GM19193 (cell line): ENCODE measurements around the gene FYB1.

Source experiments
- POLR2A ChIP-seq: IDR thresholded peaks from 4 replicates; pipeline ENCODE4 v1.6.1; 2011; ENCODE audit not compliant: insufficient read depth, insufficient read length; ENCODE audit errors: extremely low read depth

Gene FYB1

DNA sequence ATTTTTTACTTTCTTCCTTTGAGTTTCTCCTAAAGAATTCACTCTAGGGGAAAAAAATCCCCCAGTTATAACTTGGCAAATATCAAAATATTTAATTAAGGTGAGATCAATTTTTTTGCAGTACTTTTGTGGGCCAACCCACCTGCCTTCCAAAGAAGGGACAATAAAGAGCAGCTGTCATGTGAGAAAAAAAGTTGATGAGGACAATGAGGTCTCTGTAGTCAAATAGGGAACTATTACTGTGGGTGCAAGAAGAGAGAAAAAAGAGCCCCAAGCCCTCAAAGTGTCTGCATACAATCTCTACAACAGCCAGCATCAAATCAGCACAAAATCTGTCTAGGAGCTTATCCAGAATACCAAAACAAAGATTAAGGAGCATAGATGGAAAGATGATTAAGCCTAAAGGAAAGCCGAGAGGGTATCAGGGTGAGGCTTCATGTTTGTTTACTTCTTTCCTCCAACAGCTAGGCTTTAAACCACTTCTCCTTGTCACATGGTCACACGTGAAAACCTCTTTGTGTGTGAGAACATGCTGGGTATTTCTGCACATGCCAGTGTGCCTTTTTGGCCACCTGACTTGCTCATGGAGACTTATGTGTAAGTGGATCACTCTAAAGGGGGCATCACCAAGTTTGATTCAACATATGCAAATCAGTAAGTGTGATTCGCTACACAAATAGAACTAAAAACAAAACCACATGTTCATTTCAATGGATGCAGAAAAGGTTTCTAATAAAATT is 19.2 kb upstream of the FYB1 start:
- no peak for TF ChIP-seq POLR2A

GRCh38 chr5:39236718-39237117 is 17.4 kb upstream of the FYB1 start:
- TF ChIP-seq POLR2A = no peak

DNA sequence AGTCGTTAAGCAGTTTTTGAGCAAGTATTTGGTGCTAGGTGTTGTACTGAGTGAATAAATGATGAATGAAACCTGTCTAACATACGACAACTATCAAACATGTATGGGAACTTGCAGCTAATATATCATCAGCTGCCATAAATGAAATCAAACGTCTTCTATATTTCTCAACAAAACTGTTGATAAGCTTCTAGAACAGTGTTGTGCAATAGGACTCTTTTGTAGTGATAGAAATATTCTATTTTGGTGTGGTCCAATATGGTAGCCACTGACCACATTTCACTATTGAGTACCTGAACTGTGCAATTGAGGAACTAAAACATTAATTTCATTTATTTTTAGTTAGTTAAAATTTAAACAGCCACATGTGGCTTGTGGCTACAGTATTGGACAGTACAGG is 16.3 kb upstream of the FYB1 start:
- TF ChIP-seq POLR2A = no peak

- no peak for TF ChIP-seq POLR2A
These were observed 14.4 kb upstream of the FYB1 start for GRCh38 chr5:39233783-39234182.

- no peak for TF ChIP-seq POLR2A
These were observed 12.6 kb upstream of the FYB1 start for GRCh38 chr5:39231705-39232525.

GRCh38 chr5:39228596-39228995 is 9.2 kb upstream of the FYB1 start:
- TF ChIP-seq POLR2A = no peak

GRCh38 chr5:39226558-39226957 is 7.2 kb upstream of the FYB1 start:
- TF ChIP-seq POLR2A = no peak

DNA sequence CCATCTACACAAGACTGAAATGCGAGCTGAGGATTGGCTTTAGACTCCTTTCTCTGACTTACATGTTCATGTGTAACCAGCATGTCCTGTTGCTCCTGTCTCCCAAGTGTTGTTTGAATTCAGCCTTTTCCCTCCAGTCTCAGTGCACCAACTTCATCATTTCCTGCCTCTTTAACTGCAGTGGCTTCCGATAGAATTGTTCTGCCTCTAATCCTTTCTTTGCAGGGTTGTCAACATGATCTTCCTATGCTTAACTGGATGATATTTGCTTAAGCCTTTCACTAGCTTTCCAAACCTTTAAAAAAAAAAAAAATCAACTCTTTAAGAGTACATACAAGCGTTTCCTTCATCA is 6.7 kb upstream of the FYB1 start:
- TF ChIP-seq POLR2A = no peak

DNA sequence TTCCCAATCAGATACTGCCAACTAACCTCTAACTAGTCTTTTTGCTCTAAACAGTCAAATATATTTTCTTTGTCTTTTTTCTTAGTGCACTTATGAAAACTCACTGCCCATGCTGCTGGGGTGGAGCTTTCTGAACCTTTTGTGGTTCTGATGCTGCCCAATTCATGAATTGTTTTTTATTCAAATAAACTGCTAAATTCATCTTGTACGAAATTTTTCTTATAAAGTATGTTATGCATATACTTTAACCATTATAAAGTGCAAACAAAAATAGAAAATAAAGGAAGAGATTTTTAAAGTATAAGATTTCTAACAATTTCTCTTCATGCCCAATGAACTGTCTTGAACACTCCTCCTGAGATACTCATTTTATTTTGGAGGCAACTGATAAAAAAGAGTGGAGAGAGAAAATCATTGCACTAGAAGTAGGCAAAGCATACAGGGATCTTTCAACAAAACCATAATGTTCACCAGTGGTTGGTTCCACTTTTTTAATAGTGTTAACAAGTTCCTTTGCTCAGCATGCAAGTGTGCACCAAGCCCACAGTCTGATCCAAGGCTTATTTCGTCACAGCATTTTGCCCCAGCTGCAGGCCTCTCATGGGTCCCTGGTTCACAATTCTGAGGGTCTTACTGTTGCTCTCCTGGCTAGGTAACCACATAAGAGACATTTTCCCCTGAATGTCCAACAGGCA is 6.2 kb upstream of the FYB1 start:
- TF ChIP-seq POLR2A = no peak

DNA sequence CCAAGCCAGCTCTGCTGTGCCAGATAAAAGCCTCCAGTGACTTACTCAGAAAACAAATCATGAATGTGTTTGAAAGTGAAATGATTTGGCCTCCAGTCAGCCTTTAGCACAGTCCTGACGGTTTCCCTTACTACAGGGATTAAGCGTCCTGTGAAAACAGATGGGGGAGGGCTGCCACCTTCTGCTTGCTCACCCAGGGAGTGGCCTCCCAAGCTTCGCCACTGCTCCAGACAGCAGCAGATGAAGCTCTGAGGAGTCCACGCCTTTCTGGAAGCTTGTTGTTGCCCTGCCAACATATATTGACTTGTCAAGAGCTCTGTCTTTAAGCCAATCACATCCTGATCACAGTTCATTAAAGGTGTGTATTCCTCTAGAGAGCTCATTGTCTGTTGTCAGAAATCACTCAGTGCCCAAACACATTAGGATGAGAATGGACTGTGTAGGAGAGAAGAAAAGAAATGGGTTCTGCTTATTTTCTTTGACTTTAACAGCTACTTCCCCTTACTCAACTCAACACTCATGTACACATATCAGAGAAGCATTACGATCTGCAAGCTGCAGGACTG is 4.9 kb upstream of the FYB1 start:
- no peak for TF ChIP-seq POLR2A

DNA sequence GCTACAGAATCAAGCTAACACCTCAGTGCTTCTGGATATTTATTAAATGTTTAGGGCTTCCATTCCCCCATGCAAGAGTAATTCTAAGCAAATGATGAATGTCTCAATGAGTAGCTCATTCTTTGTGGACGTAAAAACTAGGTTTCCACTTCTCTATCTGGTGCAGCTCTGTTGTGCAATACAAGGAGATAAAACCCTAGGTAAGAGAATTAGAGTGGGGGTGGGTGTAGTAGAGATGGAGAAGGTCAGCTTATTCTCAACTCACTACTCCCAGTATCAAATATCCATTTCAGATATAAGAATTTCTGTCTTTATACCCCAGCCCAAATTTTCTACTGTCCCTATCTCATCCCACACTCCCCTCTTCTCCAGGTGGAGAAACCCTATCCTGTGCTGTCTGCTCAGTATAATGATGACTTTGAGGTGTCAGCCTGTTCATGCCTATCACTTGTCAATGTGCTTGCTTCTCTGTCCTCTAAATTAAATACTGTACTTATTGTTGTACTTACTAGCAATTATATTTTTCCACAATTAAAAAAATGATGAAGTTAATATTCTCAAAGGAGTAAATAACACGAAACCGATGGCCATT is 4.3 kb upstream of the FYB1 start:
- TF ChIP-seq POLR2A = no peak

GRCh38 chr5:39220280-39221030 is 1.1 kb upstream of the FYB1 start:
- no peak for TF ChIP-seq POLR2A

- no peak for TF ChIP-seq POLR2A
These were observed 621 bp downstream of the FYB1 start for GRCh38 chr5:39218482-39219402.
